ENCODE data around the gene ETV5. TPM values are rescaled to one million over a fixed set of nuclear protein-coding genes. Genes with fewer than 3 reads are reported as not detected.

ETV5 gene
- total RNA-seq, 6 experiments from 2014 or later: 4.5 to 15.4 (median 8.2) TPM

DNA sequence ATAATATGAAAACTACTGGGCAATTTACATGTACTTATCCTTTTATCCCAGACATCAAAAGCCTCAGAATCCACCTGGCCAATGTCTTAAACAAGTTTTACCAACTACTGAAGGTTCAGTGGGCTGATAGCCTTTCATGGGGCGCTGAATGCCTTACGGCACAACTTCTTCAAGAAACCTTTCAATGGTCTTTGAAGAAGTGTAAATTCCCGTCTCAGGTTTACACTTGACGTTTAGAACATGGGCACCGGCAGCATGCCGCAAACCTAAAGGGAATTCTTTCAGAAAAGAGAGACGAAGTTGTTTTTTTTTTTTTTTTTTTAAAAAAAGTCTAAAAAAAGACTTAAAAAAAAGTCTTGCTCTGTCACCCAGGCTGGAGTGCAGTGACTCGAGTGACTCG, 39.7 kb downstream of the ETV5 start:
- WGBS (ENCODE audit: insufficient coverage, low coverage, low lambda C conversion rate, missing lambda C conversion rate): 98% methylated on average over 8 of the region's 9 CpGs
- Histone ChIP-seq H3K27me3 (no peaks in the 10 kb centered on the region), H3K27ac (no peak overlapping the region), H3K9me3 (no peaks in the 10 kb centered on the region), H3K4me1 (no peaks in the 10 kb centered on the region), H3K36me3 (no peaks in the 10 kb centered on the region), H3K4me3 (no peak overlapping the region)
- no peak for ATAC-seq
- intact Hi-C loops (cut with DNase I): no loop called here
- no peak for TF ChIP-seq POLR2A (IDR thresholded peaks at IDR 0.05)
- TF ChIP-seq, protein P1, sequence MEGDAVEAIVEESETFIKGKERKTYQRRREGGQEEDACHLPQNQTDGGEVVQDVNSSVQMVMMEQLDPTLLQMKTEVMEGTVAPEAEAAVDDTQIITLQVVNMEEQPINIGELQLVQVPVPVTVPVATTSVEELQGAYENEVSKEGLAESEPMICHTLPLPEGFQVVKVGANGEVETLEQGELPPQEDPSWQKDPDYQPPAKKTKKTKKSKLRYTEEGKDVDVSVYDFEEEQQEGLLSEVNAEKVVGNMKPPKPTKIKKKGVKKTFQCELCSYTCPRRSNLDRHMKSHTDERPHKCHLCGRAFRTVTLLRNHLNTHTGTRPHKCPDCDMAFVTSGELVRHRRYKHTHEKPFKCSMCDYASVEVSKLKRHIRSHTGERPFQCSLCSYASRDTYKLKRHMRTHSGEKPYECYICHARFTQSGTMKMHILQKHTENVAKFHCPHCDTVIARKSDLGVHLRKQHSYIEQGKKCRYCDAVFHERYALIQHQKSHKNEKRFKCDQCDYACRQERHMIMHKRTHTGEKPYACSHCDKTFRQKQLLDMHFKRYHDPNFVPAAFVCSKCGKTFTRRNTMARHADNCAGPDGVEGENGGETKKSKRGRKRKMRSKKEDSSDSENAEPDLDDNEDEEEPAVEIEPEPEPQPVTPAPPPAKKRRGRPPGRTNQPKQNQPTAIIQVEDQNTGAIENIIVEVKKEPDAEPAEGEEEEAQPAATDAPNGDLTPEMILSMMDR (IDR thresholded peaks at IDR 0.05): no peak
- no peak for DNase-seq

DNA sequence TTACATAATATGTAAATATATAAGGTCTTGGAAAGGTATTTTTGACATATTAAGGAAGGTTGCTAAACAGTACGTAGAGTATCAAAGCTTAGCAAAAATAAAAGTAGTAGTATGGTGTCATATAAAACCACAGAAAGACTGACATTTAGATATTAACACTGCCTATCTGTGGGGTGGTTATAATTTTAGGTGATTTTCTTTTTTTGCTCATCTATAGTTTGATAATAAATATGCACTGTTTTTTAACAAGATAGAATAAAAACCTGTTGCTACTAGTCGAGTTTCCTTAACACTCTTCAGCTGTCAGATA, 40.7 kb downstream of the ETV5 start:
- intact Hi-C loops (cut with DNase I): no loop called here
- Histone ChIP-seq H3K27me3 (no peaks in the 10 kb centered on the region), H3K4me1 (no peaks in the 10 kb centered on the region), H3K27ac (no peak overlapping the region), H3K4me3 (no peak overlapping the region), H3K9me3 (no peaks in the 10 kb centered on the region), H3K36me3 (no peaks in the 10 kb centered on the region)
- no peak for TF ChIP-seq POLR2A (IDR thresholded peaks at IDR 0.05)
- TF ChIP-seq, protein P1 (IDR thresholded peaks at IDR 0.05): no peak
- ATAC-seq: no peak
- 32% methylated on average over 2 of the region's 2 CpGs for WGBS (ENCODE audit: insufficient coverage, low coverage, low lambda C conversion rate, missing lambda C conversion rate)
- no peak for DNase-seq

DNA sequence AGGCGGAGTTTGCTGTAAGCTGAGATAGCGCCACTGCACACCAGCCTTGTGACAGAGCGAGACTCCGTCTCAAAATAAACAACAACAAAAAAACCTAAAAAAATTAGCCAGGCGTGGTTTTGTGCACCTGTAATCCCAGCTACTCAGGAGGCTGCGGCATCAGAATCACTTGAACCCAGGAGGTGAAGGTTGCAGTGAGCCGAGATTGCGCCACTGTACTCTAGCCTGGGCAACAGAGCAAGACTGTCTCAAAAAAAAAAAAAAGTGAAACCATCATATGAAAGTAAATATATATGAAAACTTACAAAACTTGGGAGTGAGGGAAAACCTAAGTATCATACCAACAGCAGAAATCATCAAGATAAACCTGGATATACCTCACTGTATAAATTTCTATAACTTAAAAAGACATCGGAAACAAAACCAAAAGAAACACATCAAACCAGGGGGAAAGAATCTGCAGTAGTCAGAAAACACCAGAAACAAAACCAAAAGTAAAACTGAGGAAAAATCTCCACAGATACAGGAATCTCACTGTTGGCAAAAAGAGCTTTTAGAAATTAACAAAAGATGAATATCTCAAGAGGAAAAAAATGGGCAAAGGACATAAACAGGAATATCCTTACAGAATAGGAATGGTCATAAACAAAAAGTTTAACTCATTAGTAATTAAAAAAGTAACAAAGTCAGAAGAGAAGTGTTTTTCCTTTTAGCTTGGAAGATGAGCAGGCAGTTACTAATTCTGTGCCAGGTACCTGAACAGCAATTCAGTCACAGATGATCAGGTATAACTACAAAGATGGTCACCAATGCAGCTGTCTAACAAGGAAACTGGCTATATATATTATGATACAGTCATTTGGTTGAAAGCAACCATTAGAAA, 41.3 kb downstream of the ETV5 start:
- Histone ChIP-seq H3K9me3 (no peaks in the 10 kb centered on the region), H3K27me3 (no peaks in the 10 kb centered on the region), H3K36me3 (no peaks in the 10 kb centered on the region), H3K4me1 (no peaks in the 10 kb centered on the region), H3K4me3 (no peak overlapping the region), H3K27ac (no peak overlapping the region)
- 71% methylated on average over 6 of the region's 9 CpGs for WGBS (ENCODE audit: insufficient coverage, low coverage, low lambda C conversion rate, missing lambda C conversion rate)
- DNase-seq (no peak), ATAC-seq (peak in 1 of 4 donors; percentile 20)
- intact Hi-C loops (cut with DNase I): no loop called here
- TF ChIP-seq, protein P1 (IDR thresholded peaks at IDR 0.05): no peak
- no peak for TF ChIP-seq POLR2A (IDR thresholded peaks at IDR 0.05)

DNA sequence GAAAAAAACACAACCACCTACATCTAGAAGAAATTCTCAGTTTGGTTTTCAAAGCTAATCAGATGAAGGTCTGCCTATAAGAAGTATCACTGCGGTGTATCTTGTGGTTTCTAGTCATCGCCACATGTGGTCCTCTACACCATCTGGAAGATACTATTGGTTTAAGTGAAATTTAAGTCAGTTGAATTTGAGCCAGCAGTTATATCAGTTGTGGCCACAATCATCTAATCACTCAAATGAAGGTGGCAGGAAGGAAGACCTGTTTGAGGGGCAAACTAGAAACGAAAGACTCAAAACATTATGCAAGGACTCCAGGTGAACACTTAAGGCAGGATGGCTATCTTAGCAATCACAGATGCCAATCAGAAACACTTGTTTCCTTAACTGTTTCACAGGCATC, 48.7 kb downstream of the ETV5 start:
- Histone ChIP-seq H3K36me3 (no peaks in the 10 kb centered on the region), H3K4me1 (no peaks in the 10 kb centered on the region), H3K4me3 (no peak overlapping the region), H3K27me3 (no peaks in the 10 kb centered on the region), H3K27ac (no peak overlapping the region), H3K9me3 (no peaks in the 10 kb centered on the region)
- TF ChIP-seq, protein P1 (IDR thresholded peaks at IDR 0.05): no peak
- no peak for TF ChIP-seq POLR2A (IDR thresholded peaks at IDR 0.05)
- WGBS (ENCODE audit: insufficient coverage, low coverage, low lambda C conversion rate, missing lambda C conversion rate): 69% methylated on average over 3 of the region's 3 CpGs
- DNase-seq (no peak), ATAC-seq (no peak)
- intact Hi-C loops (cut with DNase I): no loop called here

Data from right lobe of liver (tissue), 6 donors.